Hematopoietic multipotent progenitor cell treated with erythropoietin and hydrocortisone succinate and interleukin-3 and kit ligand, for 17 days (in vitro differentiated cells): ENCODE results near the gene EMC7.
"Not testable (repeated sequence)": the region's sequence is repeated elsewhere in the genome, so short reads cannot be mapped to it uniquely, and the experiment has no call there.

ENCODE experiments used
- DNase-seq: peaks from one replicate; pipeline ENCODE4 v3.0.0-alpha.2; 2015; ENCODE audit warnings: low spot score

Gene EMC7

GRCh38 chr15:34084086-34084485 is 17.6 kb downstream of the EMC7 start:
- DNase-seq: no peak

GRCh38 chr15:34079904-34080303 is 21.8 kb downstream of the EMC7 start:
- DNase-seq: no peak

GRCh38 chr15:34078900-34079299 is 22.8 kb downstream of the EMC7 start:
- no peak for DNase-seq

DNA sequence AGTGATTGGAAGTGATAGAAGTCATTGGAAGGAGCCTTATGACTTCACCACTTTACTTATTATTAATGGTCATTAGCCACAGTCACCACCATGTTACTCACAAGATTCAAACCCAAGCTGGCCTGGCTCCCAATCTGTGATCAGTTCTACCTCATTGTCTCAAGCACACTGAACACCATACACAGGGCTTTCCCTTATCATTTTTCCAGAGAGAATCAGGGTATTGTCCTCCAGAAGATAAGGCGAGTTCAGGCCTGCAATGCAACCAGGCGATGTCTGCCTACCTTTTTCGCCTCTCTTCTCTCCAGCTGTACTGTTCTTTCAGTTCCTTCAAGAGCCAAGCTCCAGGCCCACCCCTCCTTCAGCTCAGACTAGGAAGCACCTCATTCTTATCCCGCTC is 24.9 kb downstream of the EMC7 start:
- DNase-seq: no peak

- DNase-seq: no peak
Observed at GRCh38 chr15:34070003-34070402, 31.7 kb downstream of the EMC7 start.

- no peak for DNase-seq
Observed at GRCh38 chr15:34065941-34066340, 35.7 kb downstream of the EMC7 start.

GRCh38 chr15:34065261-34065660 is 36.4 kb downstream of the EMC7 start:
- no peak for DNase-seq

DNA sequence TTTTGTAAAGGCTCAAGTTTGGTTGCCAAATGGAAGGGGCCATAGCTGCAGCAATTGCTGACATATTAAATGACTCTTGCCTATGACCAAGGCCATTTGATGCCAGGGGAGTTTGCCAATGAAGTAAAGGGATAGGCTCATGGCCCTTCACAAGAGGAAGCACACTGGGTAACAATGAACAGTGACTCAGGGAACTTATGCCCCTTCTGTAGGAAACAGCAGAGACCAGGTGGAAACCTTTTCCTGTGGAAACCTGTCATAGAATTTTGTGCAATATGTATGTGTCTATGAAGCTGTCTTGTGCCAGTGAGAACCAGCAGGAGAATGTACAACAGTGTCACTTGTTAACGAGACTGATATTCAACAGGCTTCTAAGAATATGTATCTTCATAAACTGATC is 37.2 kb downstream of the EMC7 start:
- DNase-seq: no peak

DNA sequence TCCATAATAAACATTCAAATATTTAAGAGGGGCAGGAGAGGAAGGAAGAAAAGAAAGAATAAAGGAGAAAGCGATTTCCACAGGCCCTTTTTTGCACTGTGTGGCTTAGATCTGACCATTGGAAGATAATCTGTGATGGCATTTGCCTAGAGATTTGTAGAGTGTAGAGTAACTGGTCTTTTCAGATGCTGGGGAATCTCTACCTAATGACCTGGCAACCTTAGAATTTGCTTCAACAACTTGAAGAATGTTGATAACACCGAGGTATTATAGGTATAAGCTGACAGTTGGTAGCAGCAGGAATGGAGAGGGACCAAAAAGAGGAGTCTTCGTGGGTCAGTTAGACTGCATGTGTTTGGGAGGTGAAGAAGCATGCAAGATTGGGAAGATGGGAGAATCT is 41.7 kb downstream of the EMC7 start:
- DNase-seq: no peak

GRCh38 chr15:34059476-34059875 is 42.2 kb downstream of the EMC7 start:
- no peak for DNase-seq

DNA sequence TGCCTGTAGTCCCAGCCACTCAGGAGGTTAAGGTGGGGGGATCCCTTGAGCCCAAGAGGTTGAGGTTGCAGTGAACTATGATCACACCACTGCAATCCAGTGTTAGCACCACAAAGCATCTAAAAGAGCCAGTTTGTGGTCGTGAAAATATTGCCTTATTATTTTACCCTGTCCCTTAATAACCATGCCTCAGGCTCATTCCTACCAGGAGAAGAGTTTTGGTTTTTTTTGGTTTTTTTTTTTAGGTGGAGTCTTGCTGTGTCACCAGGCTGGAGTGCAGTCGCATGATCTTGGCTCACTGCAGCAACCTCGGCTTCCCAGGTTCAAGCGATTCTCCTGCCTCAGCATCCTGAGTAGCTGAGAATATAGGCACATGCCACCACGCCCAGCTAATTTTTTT is 44.8 kb downstream of the EMC7 start:
- no peak for DNase-seq

- no peak for DNase-seq
Observed at GRCh38 chr15:34055868-34056595, 45.6 kb downstream of the EMC7 start.

GRCh38 chr15:34054081-34054707 is 47.5 kb downstream of the EMC7 start:
- DNase-seq: no peak

DNA sequence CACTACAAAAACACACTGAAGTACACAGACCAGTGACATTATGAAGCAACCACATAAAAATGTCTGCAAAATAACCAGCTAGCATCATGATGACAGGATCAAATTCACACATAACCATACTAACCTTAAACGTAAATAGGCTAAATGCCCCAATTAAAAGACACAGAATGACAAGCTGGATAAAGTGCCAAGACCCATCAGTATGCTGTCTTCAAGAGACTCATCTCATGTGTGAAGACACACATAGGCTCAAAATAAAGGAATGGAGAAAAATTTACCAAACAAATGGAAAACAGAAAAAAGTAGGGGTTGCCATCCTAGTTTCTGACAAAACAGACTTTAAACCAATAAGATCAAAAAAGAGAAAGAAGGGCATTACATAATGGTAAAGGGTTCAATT is 51.3 kb downstream of the EMC7 start:
- DNase-seq: not testable (repeated sequence)

- no peak for DNase-seq
Observed at GRCh38 chr15:34049112-34049511, 52.5 kb downstream of the EMC7 start.

- no peak for DNase-seq
Observed at GRCh38 chr15:34047893-34048775, 53.5 kb downstream of the EMC7 start.

DNA sequence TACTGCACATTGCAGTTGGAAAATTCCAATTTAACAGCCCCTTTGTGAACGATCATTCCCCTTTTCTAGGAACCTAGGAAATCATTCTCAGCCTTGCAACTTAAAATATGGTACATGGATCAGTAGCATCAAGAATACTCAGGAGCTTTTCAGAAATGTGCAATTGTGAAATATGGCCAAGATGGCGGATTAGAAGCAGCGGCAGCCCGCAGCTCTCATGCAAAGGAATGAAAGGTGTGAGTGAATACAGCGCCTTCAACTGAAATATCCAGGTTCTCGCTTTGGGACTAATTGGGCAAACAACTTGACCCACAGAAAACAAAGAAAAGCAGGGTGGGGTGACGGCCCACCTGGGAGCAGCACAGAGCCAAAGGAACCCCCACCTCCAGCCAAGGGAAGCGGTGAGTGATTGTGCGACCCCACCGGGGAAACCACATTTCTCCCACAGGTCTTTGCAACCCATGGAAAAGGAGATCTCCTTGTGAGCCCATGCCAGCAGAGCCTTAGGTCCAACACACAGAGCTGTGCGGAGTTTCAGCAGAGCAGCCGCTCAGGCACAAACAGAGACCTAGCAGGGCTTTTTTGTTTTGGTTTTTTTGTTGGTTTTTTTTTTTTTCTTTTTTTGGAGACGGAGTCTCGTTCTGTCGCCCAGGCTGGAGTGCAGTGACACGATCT is 55.1 kb downstream of the EMC7 start:
- DNase-seq: no peak

- DNase-seq: no peak
Observed at GRCh38 chr15:34043813-34044212, 57.8 kb downstream of the EMC7 start.

DNA sequence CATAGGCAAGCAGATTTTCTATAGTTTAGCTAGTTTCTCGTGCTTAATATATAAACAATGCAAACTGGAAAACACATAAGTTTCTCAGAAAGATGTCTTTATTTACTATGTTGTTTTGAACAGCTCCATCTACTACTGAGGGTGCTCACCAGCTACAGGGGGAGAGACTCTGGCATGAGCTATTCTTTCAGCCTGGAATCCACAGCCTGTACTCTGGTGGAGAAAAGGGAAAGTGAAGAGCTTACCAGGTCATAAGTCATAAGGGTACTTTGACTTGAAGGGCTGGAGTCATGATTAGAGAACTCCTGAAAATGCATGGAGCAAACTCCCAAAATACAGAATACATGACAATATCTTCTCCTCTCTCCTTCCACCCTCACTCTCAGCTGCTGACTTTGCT is 58.3 kb downstream of the EMC7 start:
- DNase-seq: no peak

GRCh38 chr15:34039790-34040113 is 61.9 kb downstream of the EMC7 start:
- DNase-seq: no peak

DNA sequence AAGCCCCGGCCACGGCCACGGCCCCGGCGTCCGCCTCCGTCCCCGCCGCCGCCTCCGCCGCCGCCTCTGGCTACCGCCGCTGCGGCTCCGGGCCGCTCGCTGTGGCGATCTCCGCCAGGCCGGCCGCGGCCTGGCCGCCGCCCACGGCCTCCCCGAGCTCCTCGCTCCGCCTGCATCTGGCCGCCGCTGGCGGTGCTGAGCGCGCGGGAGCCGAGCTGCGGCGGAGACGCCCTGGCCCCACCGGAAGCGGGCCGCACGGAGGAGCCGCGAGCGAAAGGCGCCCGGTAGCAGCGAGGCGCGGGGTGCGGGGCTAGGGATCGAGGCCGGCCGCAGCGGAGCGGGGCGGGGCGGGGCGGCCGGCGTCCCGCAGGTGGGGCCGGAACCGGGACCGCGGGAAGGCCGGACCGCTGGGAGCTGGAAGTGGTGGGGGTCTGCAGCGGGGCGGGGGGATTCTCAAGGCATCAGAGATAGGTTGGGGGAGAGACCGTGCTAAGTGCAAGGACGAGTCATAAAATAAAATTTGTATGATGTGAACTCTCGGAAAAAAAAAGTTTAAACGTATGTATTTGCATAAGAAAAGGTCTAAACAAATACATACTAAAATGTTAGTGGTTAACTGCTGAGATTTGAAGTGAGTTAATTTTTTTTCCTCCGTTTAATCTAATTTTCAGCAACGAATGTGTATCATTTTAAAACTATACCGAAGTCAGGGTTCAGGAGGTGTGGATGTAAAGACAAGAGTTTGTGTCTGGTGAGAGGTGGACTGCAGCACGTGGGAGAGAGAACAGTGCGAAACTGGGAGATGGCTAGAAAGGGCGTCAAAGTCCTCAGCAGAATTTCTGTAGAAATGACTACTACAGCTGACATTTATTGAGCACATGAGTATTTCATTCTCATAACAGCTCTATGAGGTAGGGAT is 62.5 kb downstream of the EMC7 start, which contains the start of gene AVEN:
Gene AVEN, minus strand, starts transcription at position 334 of the 919 bp plus-strand sequence. Its CDS starts 158 bp downstream, at position 176.
- no peak for DNase-seq
